GM12872 (cell line): ENCODE results near the gene CD300A.

ENCODE experiments used
- CTCF ChIP-seq: IDR thresholded peaks from 3 replicates; pipeline ENCODE4 v1.5.1; 2011; ENCODE audit warnings: low read depth, mild to moderate bottlenecking, low read length, moderate library complexity; ENCODE audit not compliant: insufficient read depth

The CD300A gene

DNA sequence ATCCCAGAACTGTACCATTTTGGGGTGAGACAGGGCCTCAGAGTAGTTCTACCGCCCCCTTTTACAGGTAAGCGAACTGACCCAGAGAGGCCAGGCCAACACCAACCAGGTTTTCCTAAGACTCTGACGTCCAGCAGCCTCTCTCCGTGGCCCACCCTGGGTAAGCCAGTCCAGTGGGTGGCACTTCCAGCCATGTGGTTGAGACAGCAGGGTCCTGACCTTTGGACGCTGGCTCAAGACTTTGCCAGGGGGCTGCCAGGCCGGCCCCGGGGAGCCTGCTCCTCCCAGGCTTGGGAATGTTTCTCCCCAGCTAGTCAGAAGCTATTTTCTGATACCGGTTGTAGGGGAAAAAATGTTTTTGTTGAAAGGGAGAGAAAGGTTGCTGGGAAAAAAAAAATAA, 17.7 kb upstream of the CD300A start:
- no peak for TF ChIP-seq CTCF

DNA sequence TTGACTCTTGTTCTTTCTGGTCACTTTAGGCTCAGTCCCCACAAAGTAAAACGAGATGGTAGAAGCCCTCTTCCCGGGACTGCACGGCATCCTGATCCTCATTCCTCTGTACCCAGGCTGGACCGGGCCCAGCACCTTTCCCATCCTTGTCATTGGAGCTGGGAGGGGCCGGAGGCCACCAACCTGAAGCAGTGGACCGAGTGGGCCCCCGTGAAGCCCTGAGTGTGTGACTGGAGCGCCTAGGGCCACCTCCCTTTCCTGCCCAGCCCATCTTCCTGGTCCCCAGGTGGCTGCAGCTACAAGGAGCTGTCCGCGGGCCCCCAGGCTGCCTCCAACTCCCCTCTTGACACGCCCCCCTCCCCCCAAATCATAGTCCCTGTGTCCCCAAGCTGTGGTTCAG, 17.1 kb upstream of the CD300A start:
- no peak for TF ChIP-seq CTCF

DNA sequence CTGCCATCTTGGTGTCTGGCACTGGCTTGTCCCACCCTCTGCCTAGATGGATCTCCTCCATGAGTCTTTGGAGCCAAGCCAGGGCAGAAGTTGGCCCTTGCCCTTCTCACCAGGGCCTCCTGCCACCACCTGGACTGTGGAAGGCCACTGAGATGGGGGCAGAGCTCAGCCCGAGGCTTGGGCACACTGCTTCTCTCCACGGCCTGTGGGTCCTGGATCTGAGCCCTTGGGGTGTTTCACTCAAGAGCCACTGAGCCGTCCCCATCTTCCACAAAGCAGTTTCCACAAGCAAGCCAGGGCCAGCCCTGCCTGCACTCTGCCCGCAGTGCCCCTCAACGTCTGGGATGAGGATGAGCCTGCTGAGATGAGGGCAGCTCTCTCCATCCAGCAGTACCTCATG, 16.7 kb upstream of the CD300A start:
- TF ChIP-seq CTCF, result no peak

GRCh38 chr17:74450231-74450630, 16.2 kb upstream of the CD300A start:
- TF ChIP-seq CTCF, result no peak

DNA sequence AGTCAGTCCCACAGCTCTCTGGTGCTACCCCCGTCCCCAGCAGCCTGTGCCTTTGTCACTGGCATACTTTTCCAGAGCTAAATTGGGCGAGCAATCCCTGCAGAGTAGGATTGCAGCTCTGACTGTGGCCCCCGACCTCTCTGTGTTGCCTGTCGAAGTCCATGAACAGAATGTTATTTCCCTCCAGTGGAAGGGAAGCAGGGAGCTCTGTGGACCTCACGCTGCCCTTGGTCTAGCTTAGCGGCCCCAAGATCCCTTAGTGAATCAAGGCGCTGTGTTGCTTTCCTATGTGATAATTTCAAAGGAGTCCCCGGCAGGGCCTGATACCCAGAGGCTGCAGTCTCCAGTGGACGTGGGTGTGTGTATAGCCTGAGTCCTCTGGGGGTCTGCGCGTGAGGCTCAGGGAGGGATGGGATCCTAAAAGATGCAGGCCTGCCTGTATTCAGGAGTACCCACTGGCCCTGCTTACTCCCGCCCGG, 15.5 kb upstream of the CD300A start:
- no peak for TF ChIP-seq CTCF

GRCh38 chr17:74451557-74451956, 14.9 kb upstream of the CD300A start:
- TF ChIP-seq CTCF, result no peak

- no peak for TF ChIP-seq CTCF
Measured at GRCh38 chr17:74452033-74452840, 14.2 kb upstream of the CD300A start.
